Mesendoderm (in vitro differentiated cells): ENCODE data around the gene PKHD1.

Source experiments
- DNase-seq: peaks from one replicate; pipeline ENCODE4 v3.0.0; 2013
- H2AK5ac ChIP-seq: 2 replicates; pipeline ENCODE4 v1.6.1; 2013; ENCODE audit warnings: low read length, inconsistent platforms
- H2BK120ac ChIP-seq: 2 replicates; pipeline ENCODE4 v1.6.1; 2013; ENCODE audit warnings: low read depth, mild to moderate bottlenecking, low read length, moderate library complexity, mixed read lengths
- H2BK15ac ChIP-seq: replicated peaks from 2 replicates; pipeline ENCODE4 v1.6.1; 2013; ENCODE audit warnings: low read depth, mild to moderate bottlenecking, moderate library complexity
- H2BK5ac ChIP-seq: 2 replicates; pipeline ENCODE4 v1.6.1; 2013; ENCODE audit warnings: low read length, inconsistent platforms
- H3K18ac ChIP-seq: 2 replicates; pipeline ENCODE4 v1.6.1; 2013; ENCODE audit warnings: mild to moderate bottlenecking, low read length, mixed read lengths
- H3K23ac ChIP-seq: one replicate; pipeline ENCODE4 v1.6.1; 2013; ENCODE audit warnings: low read length
- H3K27ac ChIP-seq: 2 replicates; pipeline ENCODE4 v1.5.1; 2013; ENCODE audit warnings: low read depth, mild to moderate bottlenecking, inconsistent platforms, low read length, moderate library complexity
- H3K27me3 ChIP-seq: 2 replicates; pipeline ENCODE4 v1.6.1; 2013; ENCODE audit warnings: low read length, control low read depth, mild to moderate bottlenecking, inconsistent platforms; ENCODE audit not compliant: insufficient read depth, poor library complexity
- H3K36me3 ChIP-seq: 2 replicates; pipeline ENCODE4 v1.6.1; 2013; ENCODE audit warnings: low read length, inconsistent platforms; ENCODE audit not compliant: control insufficient read depth, insufficient read depth
- H3K4ac ChIP-seq: one replicate; pipeline ENCODE4 v1.6.1; 2013; ENCODE audit warnings: low read depth, mild to moderate bottlenecking, low read length, moderate library complexity
- H3K4me1 ChIP-seq: 2 replicates; pipeline ENCODE4 v1.6.1; 2013; ENCODE audit warnings: low read depth, low read length, inconsistent platforms; ENCODE audit not compliant: control insufficient read depth
- H3K4me2 ChIP-seq: 2 replicates; pipeline ENCODE4 v1.6.1; 2013; ENCODE audit warnings: low read length
- H3K4me3 ChIP-seq: 2 replicates; pipeline ENCODE4 v1.5.1; 2013; ENCODE audit warnings: mild to moderate bottlenecking, low read length
- H3K56ac ChIP-seq: one replicate; pipeline ENCODE4 v1.6.1; 2013; ENCODE audit warnings: low read length
- H3K79me1 ChIP-seq: 2 replicates; pipeline ENCODE4 v1.6.1; 2013; ENCODE audit warnings: low read length, inconsistent platforms
- H3K79me2 ChIP-seq: 2 replicates; pipeline ENCODE4 v1.6.1; 2013; ENCODE audit warnings: mild to moderate bottlenecking, low read length; ENCODE audit not compliant: control insufficient read depth, insufficient read depth
- H3K9ac ChIP-seq: 2 replicates; pipeline ENCODE4 v1.6.1; 2013; ENCODE audit warnings: low read length, inconsistent platforms
- H4K5ac ChIP-seq: one replicate; pipeline ENCODE4 v1.6.1; 2013; ENCODE audit warnings: low read length
- H4K8ac ChIP-seq: one replicate; pipeline ENCODE4 v1.6.1; 2013; ENCODE audit warnings: low read depth, mild to moderate bottlenecking, control low read depth, low read length, moderate library complexity
- WGBS: extraction: QIAGEN DNeasy Blood & Tissue Kit; methylation state at CpG from one replicate; pipeline ENCODE4 v1.1.7; 2013; ENCODE audit warnings: low lambda C conversion rate, missing lambda C conversion rate; ENCODE audit not compliant: insufficient coverage; ENCODE audit errors: extremely low coverage; 5-methylcytosine and 5-hydroxymethylcytosine counted together

PKHD1 gene

DNA sequence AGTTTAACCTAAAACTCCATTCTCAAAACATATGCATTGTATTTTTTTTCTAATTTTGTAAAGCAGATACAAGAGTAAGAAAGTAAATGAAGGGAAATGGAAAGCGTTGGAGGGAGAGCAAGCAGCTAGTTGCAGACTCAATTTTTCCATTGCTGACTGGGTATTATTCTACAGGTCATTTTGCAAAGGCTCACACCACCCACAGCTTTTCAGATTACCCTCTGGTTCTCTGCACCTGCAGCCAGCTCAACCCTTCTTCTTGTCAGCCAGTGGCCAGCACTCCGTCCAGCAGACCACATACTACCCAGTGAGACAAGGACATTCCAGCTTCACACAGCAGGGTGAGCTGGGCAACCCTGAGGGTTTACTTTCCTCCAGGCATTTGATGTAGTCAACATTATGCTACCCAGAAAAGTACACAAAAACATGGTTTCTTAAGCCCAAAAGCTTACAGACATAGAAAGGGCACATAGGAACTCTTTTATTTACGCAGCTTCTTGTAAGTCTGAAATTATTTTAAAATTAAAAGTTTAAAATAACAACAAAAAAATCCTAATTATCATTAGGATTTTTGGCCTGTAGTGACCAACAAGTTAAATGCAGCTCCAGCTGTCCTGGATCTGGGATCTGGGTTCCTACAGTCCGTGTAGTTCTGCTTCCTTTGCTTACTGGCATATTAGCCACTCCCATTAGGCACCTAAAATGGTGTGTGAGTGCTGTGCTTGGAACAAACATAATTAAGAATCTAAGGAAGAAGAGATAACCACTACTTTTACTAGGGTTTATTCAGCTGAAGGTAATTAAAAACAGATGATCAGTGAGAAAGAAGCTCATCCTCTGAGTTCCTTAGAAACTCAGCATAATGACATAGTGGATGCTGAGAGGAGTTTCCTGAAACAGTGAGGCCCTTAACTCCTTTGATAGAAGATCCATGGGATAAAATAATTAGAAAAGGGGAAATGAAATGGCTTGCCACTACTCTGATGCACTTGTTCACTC lies 185.3 kb downstream of the PKHD1 start:
- Histone ChIP-seq H3K4me2 (no peak overlapping the region), H3K79me1 (no peaks in the 10 kb centered on the region), H2BK15ac (no peak overlapping the region), H2AK5ac (no peak overlapping the region), H3K4me3 (no peak overlapping the region), H3K56ac (no peak overlapping the region), H4K5ac (no peak overlapping the region), H3K27ac (no peak overlapping the region), H3K23ac (no peak overlapping the region), H3K79me2 (no peaks in the 10 kb centered on the region), H3K9ac (no peak overlapping the region), H3K4ac (no peak overlapping the region), H3K18ac (no peak overlapping the region), H2BK120ac (no peak overlapping the region), H3K27me3 (no peaks in the 10 kb centered on the region), H4K8ac (no peak overlapping the region), H2BK5ac (no peak overlapping the region), H3K36me3 (no peaks in the 10 kb centered on the region), H3K4me1 (no peaks in the 10 kb centered on the region)
- no peak for DNase-seq
- WGBS = no CpG with 5 or more reads among the region's 4 CpGs

DNA sequence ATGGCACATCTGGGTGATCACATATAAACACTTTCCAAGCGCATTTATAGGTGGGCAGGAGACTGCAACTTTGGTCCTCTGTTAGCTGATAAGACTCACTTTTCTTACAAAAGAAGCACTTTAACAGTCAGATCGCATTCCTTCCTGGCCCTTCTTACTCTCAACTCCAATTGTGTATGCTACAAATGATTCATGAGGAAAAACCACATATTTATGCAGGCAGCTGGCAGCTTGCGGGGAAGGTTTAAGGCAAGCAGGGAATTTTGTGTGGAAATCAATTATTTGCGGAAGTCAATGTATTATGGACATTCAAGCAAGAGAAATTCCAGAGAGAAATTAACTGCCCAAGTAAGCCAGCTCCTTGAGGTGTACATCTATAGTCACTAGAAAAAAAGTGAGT lies 194.0 kb downstream of the PKHD1 start:
- no CpG with 5 or more reads among the region's 4 CpGs for WGBS
- no peak overlapping the region for H3K18ac ChIP-seq

DNA sequence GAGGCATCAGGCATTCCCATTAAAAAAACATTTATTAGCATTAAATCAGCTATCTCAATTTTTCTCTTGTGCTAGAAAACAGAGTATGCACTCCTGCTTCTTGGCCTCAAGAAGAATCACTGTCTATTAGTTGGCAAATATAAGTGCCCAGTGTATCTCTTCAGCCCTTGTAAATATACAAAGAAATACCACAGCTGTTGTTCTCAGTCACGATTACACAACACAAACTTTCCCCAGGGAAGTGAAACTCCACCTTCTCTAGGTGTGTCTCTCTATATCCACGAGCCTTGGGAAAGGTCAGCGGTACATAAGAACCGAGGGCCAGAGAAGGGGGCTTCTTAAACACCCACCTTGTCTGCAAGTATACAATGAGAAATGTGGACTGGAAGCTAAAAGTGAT lies 194.7 kb downstream of the PKHD1 start:
- Histone ChIP-seq H3K79me2 (no peaks in the 10 kb centered on the region), H3K23ac (no peak overlapping the region), H3K4me2 (no peak overlapping the region), H3K4ac (no peak overlapping the region), H3K79me1 (no peaks in the 10 kb centered on the region), H4K5ac (no peak overlapping the region), H3K27me3 (no peaks in the 10 kb centered on the region), H2BK120ac (no peak overlapping the region), H3K9ac (no peak overlapping the region), H3K36me3 (no peaks in the 10 kb centered on the region), H3K4me1 (no peaks in the 10 kb centered on the region), H3K4me3 (no peak overlapping the region), H2AK5ac (no peak overlapping the region), H2BK5ac (no peak overlapping the region), H2BK15ac (no peak overlapping the region), H4K8ac (no peak overlapping the region), H3K27ac (no peak overlapping the region), H3K56ac (no peak overlapping the region), H3K18ac (no peak overlapping the region)
- no peak for DNase-seq
- WGBS = no CpG with 5 or more reads among the region's 4 CpGs

More for the DNA sequence above, 194.0 kb downstream of the PKHD1 start:
- Histone ChIP-seq H3K4me1 (no peaks in the 10 kb centered on the region), H3K23ac (no peak overlapping the region), H3K4ac (no peak overlapping the region), H2AK5ac (no peak overlapping the region), H3K36me3 (no peaks in the 10 kb centered on the region), H2BK5ac (no peak overlapping the region), H3K79me2 (no peaks in the 10 kb centered on the region), H3K56ac (no peak overlapping the region), H4K8ac (no peak overlapping the region), H3K9ac (no peak overlapping the region), H2BK15ac (no peak overlapping the region), H3K27ac (no peak overlapping the region), H3K4me2 (no peak overlapping the region), H3K4me3 (no peak overlapping the region), H4K5ac (no peak overlapping the region), H3K27me3 (no peaks in the 10 kb centered on the region), H2BK120ac (no peak overlapping the region), H3K79me1 (no peaks in the 10 kb centered on the region)
- DNase-seq = no peak

DNA sequence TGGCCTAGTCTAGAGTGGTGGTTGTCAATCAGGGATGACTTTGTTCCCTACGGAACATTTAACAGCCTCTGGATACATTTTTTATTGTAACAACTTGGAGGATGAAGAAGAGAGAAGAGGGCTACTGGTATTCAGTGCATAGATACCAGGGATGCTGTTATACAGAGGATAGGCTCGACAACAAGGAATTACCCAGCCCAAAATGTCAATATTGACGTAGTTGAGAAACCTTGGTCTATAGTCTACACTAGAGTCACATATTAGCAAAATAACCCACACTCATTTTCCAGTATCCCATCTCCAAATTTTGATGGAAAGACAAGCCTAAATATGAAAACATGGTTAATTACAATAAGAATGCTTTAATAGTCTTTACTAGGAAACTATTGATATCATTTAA lies 195.1 kb downstream of the PKHD1 start:
- H3K4me2 ChIP-seq = no peak overlapping the region
- no peaks in the 10 kb centered on the region for H3K27me3 ChIP-seq
- no peak overlapping the region for H2AK5ac ChIP-seq
- H3K4ac ChIP-seq = no peak overlapping the region
- no peak overlapping the region for H2BK120ac ChIP-seq
- no peak overlapping the region for H2BK5ac ChIP-seq
- H2BK15ac ChIP-seq = no peak overlapping the region
- no peak overlapping the region for H4K8ac ChIP-seq
- H3K23ac ChIP-seq = no peak overlapping the region
- H3K36me3 ChIP-seq = no peaks in the 10 kb centered on the region
- no peaks in the 10 kb centered on the region for H3K79me2 ChIP-seq
- H3K79me1 ChIP-seq = no peaks in the 10 kb centered on the region
- no CpG with 5 or more reads among the region's 3 CpGs for WGBS
- H3K4me3 ChIP-seq = no peak overlapping the region
- H3K18ac ChIP-seq = no peak overlapping the region
- H3K4me1 ChIP-seq = no peaks in the 10 kb centered on the region
- no peak overlapping the region for H3K27ac ChIP-seq
- no peak for DNase-seq
- no peak overlapping the region for H4K5ac ChIP-seq
- no peak overlapping the region for H3K9ac ChIP-seq
- H3K56ac ChIP-seq = no peak overlapping the region

DNA sequence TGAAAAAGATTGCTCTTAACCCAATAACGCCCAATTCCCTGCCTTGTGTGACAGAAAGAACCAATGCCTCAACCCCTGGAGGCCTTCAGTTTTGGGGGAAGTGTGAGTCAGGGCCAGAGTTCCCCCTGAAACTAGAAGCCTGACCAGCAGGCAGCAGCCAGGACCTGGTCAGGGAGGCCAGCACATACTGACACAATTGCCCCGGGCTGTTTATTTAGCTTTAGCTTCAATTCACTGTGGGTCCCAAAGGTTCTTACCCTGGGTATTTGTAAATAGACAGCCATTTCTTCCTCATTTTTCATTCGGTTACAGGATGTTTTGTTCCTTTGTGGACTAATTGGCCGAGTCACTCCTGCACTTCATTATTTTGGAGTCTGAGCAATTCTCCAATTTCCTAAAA lies 195.6 kb downstream of the PKHD1 start:
- H3K27me3 ChIP-seq = no peaks in the 10 kb centered on the region

More for the DNA sequence above, 195.6 kb downstream of the PKHD1 start:
- Histone ChIP-seq H2BK120ac (no peak overlapping the region), H3K4me1 (no peaks in the 10 kb centered on the region), H4K5ac (no peak overlapping the region), H3K4ac (no peak overlapping the region), H3K79me2 (no peaks in the 10 kb centered on the region), H3K9ac (no peak overlapping the region), H3K27ac (no peak overlapping the region), H3K36me3 (no peaks in the 10 kb centered on the region), H2BK5ac (no peak overlapping the region), H2BK15ac (no peak overlapping the region), H2AK5ac (no peak overlapping the region), H3K56ac (no peak overlapping the region), H3K79me1 (no peaks in the 10 kb centered on the region), H3K4me2 (no peak overlapping the region), H4K8ac (no peak overlapping the region), H3K23ac (no peak overlapping the region), H3K18ac (no peak overlapping the region), H3K4me3 (no peak overlapping the region)
- no peak for DNase-seq
- WGBS = no CpG with 5 or more reads among the region's 4 CpGs
